Measurements from ENCODE around the gene SEC23B.

The SEC23B gene

DNA sequence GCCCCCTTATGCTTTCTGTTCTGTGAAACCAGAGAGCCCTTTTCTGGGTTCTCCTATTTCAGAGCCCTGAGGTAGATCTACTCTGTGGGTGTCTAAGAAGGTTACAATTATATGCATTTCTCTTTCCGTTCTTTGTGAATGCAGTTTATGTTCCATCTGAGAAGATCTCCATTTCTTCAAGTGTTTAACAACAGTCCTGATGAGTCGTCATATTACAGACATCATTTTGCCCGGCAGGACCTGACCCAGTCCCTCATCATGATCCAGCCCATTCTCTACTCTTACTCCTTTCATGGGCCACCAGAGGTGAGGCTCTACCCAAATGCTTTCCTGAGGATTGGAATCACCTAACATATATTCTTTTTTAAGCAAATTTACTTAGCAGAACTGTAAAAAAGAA is 40.7 kb downstream of the SEC23B start:
- peaks cover 85% of the 10 kb centered on the region for H3K36me3 ChIP-seq (ENCODE audit: insufficient read depth, low read length)
- DNase-seq: no peak

DNA sequence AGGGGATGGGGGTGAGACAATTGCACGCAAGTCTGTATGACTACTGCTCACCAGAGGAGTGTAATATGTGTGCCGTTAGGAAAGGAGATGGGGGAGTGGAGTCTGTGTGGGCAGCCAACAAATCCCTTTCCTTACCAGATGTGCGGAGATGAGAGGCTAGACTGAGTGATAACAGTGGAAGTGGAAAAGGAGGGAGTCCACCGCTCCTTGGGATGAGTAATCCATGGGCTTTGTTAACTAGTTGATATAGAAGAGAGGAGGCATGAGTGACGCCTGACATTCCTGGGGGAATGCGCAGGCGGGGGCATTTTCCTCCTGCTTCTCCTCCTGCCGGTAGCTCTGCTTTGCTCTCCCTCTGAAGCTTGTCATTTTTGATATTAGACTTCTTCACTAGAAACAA is 46.0 kb downstream of the SEC23B start:
- Histone ChIP-seq H3K79me2 (ENCODE audit: insufficient read depth, low read length) (no peaks in the 10 kb centered on the region), H3K9ac (ENCODE audit: low read depth, low read length) (no peak overlapping the region), H3K4me3 (ENCODE audit: low read depth in 1 of 2, low read length in 2 of 2) (no peak overlapping the region), H3K4me2 (ENCODE audit: insufficient read depth, low read length) (no peak overlapping the region), H3K27me3 (ENCODE audit: insufficient read depth, low read length, poor library complexity) (no peaks in the 10 kb centered on the region), H3K27ac (ENCODE audit: low read length) (no peak overlapping the region), H3K4me1 (ENCODE audit: insufficient read depth, low read length) (no peaks in the 10 kb centered on the region), H3K36me3 (ENCODE audit: insufficient read depth, low read length) (peaks cover 76% of the 10 kb centered on the region), H4K20me1 (ENCODE audit: insufficient read depth, low read length) (no peaks in the 10 kb centered on the region), H2AFZ (ENCODE audit: low read depth, low read length) (no peak overlapping the region), H3K9me3 (ENCODE audit: insufficient read depth, low read length, severe bottlenecking) (no peaks in the 10 kb centered on the region)
- DNase-seq: no peak
- no peak for TF ChIP-seq EZH2 (IDR thresholded peaks at IDR 0.05; ENCODE audit: borderline replicate concordance, low read depth, low read length, severe bottlenecking)
- TF ChIP-seq, protein P1, sequence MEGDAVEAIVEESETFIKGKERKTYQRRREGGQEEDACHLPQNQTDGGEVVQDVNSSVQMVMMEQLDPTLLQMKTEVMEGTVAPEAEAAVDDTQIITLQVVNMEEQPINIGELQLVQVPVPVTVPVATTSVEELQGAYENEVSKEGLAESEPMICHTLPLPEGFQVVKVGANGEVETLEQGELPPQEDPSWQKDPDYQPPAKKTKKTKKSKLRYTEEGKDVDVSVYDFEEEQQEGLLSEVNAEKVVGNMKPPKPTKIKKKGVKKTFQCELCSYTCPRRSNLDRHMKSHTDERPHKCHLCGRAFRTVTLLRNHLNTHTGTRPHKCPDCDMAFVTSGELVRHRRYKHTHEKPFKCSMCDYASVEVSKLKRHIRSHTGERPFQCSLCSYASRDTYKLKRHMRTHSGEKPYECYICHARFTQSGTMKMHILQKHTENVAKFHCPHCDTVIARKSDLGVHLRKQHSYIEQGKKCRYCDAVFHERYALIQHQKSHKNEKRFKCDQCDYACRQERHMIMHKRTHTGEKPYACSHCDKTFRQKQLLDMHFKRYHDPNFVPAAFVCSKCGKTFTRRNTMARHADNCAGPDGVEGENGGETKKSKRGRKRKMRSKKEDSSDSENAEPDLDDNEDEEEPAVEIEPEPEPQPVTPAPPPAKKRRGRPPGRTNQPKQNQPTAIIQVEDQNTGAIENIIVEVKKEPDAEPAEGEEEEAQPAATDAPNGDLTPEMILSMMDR (IDR thresholded peaks at IDR 0.05; ENCODE audit: borderline replicate concordance, extremely low read depth, low read length, poor library complexity, severe bottlenecking): no peak
- no peak for ATAC-seq (ENCODE audit: insufficient read depth, low read depth)

More for the DNA sequence above, 40.7 kb downstream of the SEC23B start:
- Histone ChIP-seq H3K9me3 (ENCODE audit: insufficient read depth, low read length, severe bottlenecking) (no peaks in the 10 kb centered on the region), H3K4me1 (ENCODE audit: insufficient read depth, low read length) (no peaks in the 10 kb centered on the region), H2AFZ (ENCODE audit: low read depth, low read length) (no peak overlapping the region), H4K20me1 (ENCODE audit: insufficient read depth, low read length) (no peaks in the 10 kb centered on the region; the same call in 1 of the 2 replicates), H3K79me2 (ENCODE audit: insufficient read depth, low read length) (no peaks in the 10 kb centered on the region), H3K4me2 (ENCODE audit: insufficient read depth, low read length) (no peak overlapping the region), H3K9ac (ENCODE audit: low read depth, low read length) (no peak overlapping the region), H3K4me3 (ENCODE audit: low read depth in 1 of 2, low read length in 2 of 2) (no peak overlapping the region), H3K27me3 (ENCODE audit: insufficient read depth, low read length, poor library complexity) (no peaks in the 10 kb centered on the region), H3K27ac (ENCODE audit: low read length) (no peak overlapping the region)
- no peak for ATAC-seq (ENCODE audit: insufficient read depth, low read depth)
- TF ChIP-seq, protein P1 (IDR thresholded peaks at IDR 0.05; ENCODE audit: borderline replicate concordance, extremely low read depth, low read length, poor library complexity, severe bottlenecking): no peak
- TF ChIP-seq EZH2 (IDR thresholded peaks at IDR 0.05; ENCODE audit: borderline replicate concordance, low read depth, low read length, severe bottlenecking): no peak

DNA sequence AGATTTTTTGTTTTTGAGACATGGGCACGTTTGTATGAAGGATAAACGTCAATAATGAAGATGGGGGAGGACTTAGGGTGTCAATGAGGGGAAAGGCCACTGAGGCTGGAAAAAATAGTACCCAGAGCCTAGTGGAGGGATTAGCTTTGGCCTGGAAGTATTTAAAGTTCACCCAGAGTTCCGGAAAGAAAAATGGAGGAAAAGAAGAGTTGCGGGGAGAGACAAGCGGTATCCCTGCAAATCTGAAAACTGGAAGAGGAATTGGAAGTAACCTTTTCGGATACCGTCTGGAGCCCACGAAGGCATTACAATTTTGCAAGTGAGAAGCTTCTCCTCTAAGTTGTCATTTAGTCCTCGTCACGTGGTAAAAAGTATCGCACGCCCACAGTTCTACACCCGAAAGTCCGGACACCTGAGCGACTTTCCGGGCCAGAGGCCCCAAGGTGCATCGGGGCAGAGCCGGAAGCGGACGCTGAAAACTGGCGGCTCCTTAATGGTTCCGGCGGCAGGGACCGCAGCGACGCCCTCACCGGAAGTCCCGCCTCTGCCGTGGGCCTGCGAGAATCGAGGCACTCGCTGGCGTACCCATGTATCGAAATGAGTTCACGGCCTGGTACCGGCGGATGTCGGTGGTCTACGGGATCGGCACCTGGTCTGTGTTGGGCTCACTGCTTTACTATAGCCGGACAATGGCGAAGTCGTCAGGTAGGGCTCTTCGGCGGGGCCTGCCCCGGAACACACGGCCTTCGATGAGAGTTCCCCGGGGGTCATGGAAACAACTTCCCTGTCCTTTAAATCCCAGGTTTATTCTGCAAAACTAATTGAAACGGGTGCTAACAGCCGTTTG is 59.4 kb downstream of the SEC23B start, which contains the start of gene SMIM26:
Gene SMIM26 (plus strand): TSS at position 541 of the 847 bp plus-strand sequence. CDS start 47 bp downstream, at position 588.
- Histone ChIP-seq H3K4me3 (ENCODE audit: low read depth in 1 of 2, low read length in 2 of 2) (peak within 1 kb of the TSS; percentile 64 to 68), H3K4me2 (ENCODE audit: insufficient read depth, low read length) (peak within 1 kb of the TSS; percentile 89), H4K20me1 (ENCODE audit: insufficient read depth, low read length) (no peaks in the 10 kb centered on the region), H3K9ac (ENCODE audit: low read depth, low read length) (peak within 1 kb of the TSS; percentile 75), H3K36me3 (ENCODE audit: insufficient read depth, low read length) (peaks cover 32% of the 10 kb centered on the region), H3K79me2 (ENCODE audit: insufficient read depth, low read length) (peaks cover 26% of the 10 kb centered on the region), H2AFZ (ENCODE audit: low read depth, low read length) (peak within 1 kb of the TSS; percentile 73), H3K4me1 (ENCODE audit: insufficient read depth, low read length) (peaks cover 20% of the 10 kb centered on the region), H3K27ac (ENCODE audit: low read length) (peak within 1 kb of the TSS; percentile 76), H3K27me3 (ENCODE audit: insufficient read depth, low read length, poor library complexity) (no peaks in the 10 kb centered on the region), H3K9me3 (ENCODE audit: insufficient read depth, low read length, severe bottlenecking) (no peaks in the 10 kb centered on the region)
- DNase-seq (peak; percentile 95), ATAC-seq (ENCODE audit: insufficient read depth, low read depth) (peak; percentile 99)
- TF ChIP-seq, protein P1 (IDR thresholded peaks at IDR 0.05; ENCODE audit: borderline replicate concordance, extremely low read depth, low read length, poor library complexity, severe bottlenecking): no peak
- TF ChIP-seq EZH2 (IDR thresholded peaks at IDR 0.05; ENCODE audit: borderline replicate concordance, low read depth, low read length, severe bottlenecking): no peak

All from DND-41 (cell line).